NCI-H460 (cell line): Measurements from ENCODE around the gene CDK2AP2. TPM values are rescaled to one million over a fixed set of nuclear protein-coding genes. Genes with fewer than 3 reads are reported as not detected.

Source experiments
- DNase-seq: peaks from one replicate; pipeline ENCODE4 v3.0.0-alpha.2; 2016; ENCODE audit warnings: low read depth; ENCODE audit errors: extremely low read depth
- total RNA-seq: library from RNA; depleted of rRNA; stranded (reverse); fragments of >200 nt; shearing (Covaris generic); gene quantifications from 2 replicates; pipeline ENCODE4 v1.2.3, GENCODE V29; 2014

CDK2AP2 gene
- total RNA-seq, 1 experiment from 2014 or later, result 25.1 TPM

- DNase-seq, result peak; percentile 45
Measured at GRCh38 chr11:67504950-67505581, 2.9 kb downstream of the CDK2AP2 start, which contains the start of gene PITPNM1. TSS of gene PITPNM1 (minus strand) at chr11:67505363. CDS start at chr11:67504180, 1,183 bp downstream.

GRCh38 chr11:67504005-67504949, 3.7 kb downstream of the CDK2AP2 start:
- peak; percentile 15 for DNase-seq

- DNase-seq, result no peak
Measured at GRCh38 chr11:67503119-67504004, 4.6 kb downstream of the CDK2AP2 start.

- no peak for DNase-seq
Measured at GRCh38 chr11:67502328-67502979, 5.5 kb downstream of the CDK2AP2 start.

- no peak for DNase-seq
Measured at GRCh38 chr11:67501854-67502253, 6.1 kb downstream of the CDK2AP2 start.

- DNase-seq, result no peak
Measured at GRCh38 chr11:67500831-67501715, 6.9 kb downstream of the CDK2AP2 start.

GRCh38 chr11:67500484-67500821, 7.5 kb downstream of the CDK2AP2 start:
- no peak for DNase-seq

- no peak for DNase-seq
Measured at GRCh38 chr11:67499808-67500483, 8.0 kb downstream of the CDK2AP2 start.

GRCh38 chr11:67498544-67498972, 9.4 kb downstream of the CDK2AP2 start:
- no peak for DNase-seq

- no peak for DNase-seq
Measured at GRCh38 chr11:67497656-67498291, 10.2 kb downstream of the CDK2AP2 start.

GRCh38 chr11:67496113-67496512, 11.8 kb downstream of the CDK2AP2 start:
- no peak for DNase-seq

GRCh38 chr11:67495234-67496005, 12.5 kb downstream of the CDK2AP2 start:
- DNase-seq, result no peak

GRCh38 chr11:67494371-67495233, 13.4 kb downstream of the CDK2AP2 start:
- no peak for DNase-seq

- no peak for DNase-seq
Measured at GRCh38 chr11:67493548-67494370, 14.2 kb downstream of the CDK2AP2 start.

- no peak for DNase-seq
Measured at GRCh38 chr11:67492801-67493547, 15.0 kb downstream of the CDK2AP2 start.
